Measurements from ENCODE around the gene DCLRE1C. TPM values are rescaled to one million over a fixed set of nuclear protein-coding genes. Genes with fewer than 3 reads are reported as not detected.
A peak's percentile ranks its signal among the peaks of the same experiment; 100 is the strongest.
"Not testable (repeated sequence)": the region's sequence is repeated elsewhere in the genome, so short reads cannot be mapped to it uniquely, and the experiment has no call there.

DCLRE1C gene
- total RNA-seq, 1 donor from 2014 or later, result 7.5 TPM

DNA sequence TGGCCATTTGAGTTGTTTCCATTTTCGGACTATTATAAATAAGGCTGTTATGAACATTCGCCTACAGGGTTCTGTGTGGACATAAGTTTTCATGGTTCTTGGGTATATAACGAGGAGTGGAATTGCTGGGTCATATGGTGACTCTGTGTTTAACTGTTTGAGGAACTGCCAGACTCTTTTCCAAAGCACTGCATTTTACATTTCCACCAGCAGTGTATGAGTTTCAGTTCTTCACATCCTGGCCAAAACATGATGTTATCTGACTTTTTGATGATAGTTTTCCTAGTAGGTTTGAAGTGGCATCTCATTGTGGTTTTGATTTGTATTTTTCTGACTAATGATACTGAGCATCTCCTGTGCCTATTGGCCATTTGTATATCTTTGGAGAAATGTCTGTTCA is 69.8 kb downstream of the DCLRE1C start:
- no peak for DNase-seq (ENCODE audit: low read depth, low spot score)

DNA sequence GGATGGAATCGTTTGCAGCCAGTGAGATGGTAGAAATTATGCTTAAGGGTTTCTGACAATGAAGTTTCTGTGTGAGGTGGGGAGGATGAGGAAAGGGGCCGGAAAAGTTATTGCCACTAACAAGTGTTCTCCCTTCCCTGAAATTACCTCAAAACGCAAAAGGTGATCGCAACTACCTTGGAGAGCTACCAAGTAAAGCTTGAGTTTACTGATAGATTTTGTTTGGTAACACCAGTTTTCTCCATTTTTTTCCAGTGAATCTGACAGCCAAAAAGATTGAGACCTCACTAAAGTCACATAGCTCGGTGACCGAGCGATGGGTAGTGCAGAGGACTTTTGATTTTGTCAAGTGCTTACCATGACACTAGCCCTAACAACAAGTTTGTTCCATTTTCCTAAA is 73.7 kb downstream of the DCLRE1C start:
- DNase-seq (ENCODE audit: low read depth, low spot score), result no peak

DNA sequence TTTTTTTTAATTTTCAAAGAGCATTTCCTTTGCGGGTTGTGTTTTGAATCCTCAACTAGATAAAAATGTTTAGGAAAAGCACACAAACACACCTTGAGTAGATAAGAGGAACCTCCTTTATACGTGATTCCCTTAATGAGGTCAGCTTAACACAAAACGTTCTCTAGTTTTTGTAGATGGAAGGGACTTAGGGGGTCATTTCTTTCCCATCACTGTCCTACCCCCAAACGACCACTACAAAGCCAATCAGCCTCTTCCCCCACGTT is 74.0 kb downstream of the DCLRE1C start:
- DNase-seq (ENCODE audit: low read depth, low spot score), result no peak

DNA sequence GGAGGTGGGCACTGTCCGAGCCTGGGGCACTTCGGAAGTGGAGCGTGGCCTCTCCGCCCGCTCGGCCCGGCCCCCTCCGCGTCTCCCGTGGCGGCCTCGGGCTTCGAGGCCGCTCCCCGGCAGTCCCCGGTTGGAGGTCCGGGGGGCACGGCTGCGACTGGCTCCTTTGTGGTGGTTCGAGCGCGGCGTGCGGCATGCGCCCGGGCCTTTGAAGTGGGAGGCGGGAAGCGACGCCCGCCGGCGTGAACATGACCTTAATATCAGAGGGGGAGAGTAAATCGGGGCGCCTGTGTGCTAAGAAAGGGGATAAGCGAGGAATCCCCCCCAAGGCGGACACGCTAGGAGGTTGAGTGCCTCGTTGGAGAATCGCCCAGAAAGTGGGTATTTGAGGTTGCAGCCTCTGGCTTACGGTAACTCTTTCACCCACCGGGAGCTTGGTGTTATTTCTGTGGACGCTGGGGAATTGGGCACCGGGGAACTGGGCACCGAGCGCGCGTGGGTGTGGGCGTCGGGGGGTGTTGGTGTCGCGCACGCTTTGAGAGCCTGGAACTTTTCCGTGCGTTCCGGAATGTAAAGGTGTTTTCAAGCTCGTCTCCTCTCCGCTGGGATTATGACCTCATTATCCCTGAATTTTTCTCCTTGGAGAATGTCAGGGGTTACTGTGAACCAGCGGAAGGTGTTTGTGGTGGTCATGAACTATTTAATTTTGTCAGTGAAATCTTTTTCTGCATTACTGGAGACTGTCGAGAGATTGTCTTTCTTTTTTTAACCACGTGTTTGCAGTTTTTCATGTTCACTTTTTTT is 74.6 kb downstream of the DCLRE1C start:
- no peak for DNase-seq (ENCODE audit: low read depth, low spot score)

DNA sequence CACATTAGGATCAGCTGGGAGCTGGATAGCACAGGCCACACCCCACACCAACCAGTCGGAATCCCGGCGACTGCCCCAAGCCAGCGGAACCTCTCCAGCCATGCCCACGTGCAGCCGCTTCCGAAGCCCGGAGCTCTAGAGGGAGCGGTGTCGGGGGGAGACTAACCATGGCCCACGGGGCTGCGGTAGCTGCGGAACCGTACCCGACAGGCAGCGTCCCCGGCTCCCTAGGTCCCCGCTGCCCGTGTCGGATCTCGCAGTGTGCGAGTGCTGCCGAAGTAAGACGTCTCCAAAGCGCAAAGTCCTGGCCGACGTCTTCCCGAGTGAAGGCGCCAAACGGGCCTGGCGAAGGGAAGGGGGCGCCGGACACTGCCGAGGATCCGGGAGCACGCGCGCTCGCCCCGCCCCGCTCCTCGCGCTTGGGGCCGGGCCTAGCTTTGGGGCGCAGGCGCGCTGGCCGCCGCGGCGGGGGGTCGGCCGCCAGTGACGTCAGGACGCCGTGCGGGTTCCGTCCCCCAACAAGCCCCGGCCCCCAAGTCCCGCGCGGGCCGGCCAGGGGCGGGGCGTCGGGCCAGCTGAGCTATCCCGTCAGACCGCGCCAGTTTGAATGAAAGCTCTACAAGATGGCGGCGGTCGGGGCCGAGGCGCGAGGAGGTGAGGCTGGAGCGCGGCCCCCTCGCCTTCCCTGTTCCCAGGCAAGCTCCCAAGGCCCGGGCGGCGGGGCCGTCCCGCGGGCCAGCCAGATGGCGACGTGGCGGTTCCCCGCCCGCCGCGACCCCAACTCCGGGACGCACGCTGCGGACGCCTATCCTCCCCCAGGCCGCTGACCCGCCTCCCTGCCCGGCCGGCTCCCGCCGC is 75.4 kb downstream of the DCLRE1C start, which contains the start of gene SUV39H2:
Gene SUV39H2 (plus strand): TSS at position 601 of the 858 bp plus-strand sequence. CDS start 23 bp downstream, at position 624.
- DNase-seq (ENCODE audit: low read depth, low spot score), result peak; percentile 86

DNA sequence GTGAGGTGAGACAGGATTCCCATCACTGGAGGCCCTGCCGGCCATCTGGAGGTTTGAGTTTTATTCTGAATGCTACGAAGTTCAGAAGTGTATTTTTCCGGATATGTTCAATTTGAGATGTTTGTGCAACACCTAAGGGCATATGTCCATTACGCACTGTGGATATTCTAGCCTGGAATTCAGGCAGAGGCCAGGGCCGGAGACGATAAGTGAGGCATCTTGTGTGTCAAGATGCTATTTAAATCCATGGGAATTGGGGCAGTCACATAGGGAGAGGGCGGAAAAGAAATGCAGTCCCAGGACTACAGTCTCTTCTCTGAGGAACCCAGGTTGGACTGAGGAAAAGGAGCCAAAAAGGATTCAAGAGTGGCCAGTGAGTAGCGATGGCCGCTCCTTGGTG is 77.1 kb downstream of the DCLRE1C start:
- no peak for DNase-seq (ENCODE audit: low read depth, low spot score)

DNA sequence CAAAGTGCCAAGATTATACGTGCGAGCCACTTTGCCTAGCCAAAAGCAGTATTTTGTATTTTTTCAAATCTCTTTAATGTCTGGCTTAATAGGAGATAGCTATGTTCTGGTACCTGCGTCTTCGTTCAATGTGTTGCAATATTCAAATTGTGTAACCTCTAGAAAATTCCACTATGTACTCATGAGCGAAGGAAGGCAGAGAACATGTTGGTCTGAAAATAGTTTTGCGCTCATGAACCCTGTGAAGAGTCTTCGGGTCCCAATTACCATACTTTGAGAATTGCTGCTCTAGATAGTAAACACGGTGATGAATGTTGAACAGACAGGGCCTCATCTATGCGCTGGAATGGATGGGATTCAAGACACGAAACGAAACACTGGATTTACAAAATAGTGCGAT is 78.0 kb downstream of the DCLRE1C start:
- no peak for DNase-seq (ENCODE audit: low read depth, low spot score)

DNA sequence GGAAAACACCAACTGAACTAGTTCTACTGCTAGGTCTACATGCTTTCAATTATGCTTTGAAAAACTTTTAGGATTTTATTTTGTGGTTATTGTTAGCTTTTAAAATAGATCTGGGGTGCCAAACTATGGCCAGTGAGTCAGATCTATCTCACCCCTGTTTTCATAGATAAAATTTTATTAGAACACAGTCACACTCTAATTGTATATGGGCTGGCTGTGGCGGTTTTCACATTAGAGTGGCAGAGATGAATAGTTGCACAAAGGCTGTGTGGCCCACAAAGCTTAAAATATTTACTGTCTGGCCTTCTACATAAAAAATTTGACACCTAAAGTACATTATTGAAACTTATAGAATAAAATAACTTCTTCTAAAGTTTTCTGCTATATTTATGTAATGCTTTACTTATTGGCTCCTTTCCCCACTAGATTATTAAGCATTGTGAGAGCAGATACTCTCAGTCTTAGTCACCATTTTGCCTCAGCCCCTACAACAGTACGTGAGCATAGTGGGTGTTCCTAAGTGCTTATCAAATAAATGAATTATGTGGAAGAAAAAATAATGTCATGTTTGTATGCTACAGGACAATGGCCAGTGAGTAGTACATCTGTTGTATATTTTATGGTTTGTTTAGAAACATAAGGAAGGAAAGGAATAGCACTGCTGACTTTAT is 80.7 kb downstream of the DCLRE1C start:
- DNase-seq (ENCODE audit: low read depth, low spot score), result no peak

DNA sequence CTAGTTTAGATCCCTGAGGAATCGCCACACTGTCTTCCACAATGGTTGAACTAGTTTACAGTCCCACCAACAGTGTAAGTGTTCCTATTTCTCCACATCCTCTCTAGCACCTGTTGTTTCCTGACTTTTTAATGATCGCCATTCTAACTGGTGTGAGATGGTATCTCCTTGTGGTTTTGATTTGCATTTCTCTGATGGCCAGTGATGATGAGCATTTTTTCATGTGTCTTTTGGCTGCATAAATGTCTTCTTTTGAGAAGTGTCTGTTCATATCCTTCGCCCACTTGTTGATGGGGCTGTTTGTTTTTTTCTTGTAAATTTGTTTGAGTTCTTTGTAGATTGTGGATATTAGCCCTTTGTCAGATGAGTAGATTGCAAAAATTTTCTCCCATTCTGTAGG is 89.0 kb downstream of the DCLRE1C start:
- not testable (repeated sequence) for DNase-seq (ENCODE audit: low read depth, low spot score)

DNA sequence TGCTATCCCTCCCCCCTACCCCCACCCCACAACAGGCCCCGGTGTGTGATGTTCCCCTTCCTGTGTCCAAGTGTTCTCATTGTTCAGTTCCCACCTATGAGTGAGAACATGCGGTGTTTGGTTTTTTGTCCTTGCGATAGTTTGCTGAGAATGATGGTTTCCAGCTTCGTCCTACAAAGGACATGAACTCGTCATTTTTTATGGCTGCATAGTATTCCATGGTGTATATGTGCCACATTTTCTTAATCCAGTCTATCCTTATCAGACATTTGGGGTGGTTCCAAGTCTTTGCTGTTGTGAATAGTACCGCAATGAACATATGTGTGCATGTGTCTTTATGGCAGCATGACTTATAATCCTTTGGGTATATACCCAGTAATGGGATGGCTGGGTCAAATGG is 89.4 kb downstream of the DCLRE1C start:
- DNase-seq (ENCODE audit: low read depth, low spot score), result not testable (repeated sequence)

DNA sequence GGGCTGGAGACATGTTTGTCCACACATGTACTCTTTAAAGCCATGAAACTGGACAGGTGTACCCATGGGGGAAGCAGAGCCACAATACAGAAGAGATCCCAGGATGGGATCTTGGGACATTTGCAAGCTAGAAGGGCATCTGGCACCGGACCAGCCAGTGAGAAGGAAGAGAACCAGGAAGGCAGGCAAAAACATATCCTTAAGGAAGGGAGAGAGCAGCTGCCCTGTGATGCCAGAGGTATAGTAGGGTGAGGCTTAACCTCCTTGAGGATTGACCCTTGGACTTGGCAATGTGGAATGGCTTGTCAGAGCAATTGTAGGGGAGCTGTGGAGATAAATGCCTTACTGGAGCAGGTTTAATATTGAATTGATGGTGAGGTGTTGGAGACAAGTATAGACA is 93.1 kb downstream of the DCLRE1C start:
- DNase-seq (ENCODE audit: low read depth, low spot score), result no peak

DNA sequence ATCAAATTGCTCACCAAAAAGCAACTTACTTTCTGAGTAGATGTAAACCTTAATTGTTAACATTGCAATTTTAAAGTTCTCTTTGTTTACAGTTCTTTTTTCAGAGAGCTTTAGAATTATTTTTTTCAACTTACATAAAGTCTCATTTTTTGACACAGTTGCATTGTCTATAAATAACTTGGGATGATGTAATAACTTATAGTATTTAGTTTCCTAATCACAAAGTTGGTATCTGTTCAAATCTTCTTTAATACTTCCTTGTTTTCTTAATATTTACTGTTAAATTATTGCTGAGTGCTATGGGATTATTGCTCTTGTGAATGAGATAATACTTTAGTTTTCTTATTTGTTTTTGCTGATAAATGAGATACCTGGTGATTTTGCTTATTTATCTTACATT is 94.1 kb downstream of the DCLRE1C start:
- no peak for DNase-seq (ENCODE audit: low read depth, low spot score)

DNA sequence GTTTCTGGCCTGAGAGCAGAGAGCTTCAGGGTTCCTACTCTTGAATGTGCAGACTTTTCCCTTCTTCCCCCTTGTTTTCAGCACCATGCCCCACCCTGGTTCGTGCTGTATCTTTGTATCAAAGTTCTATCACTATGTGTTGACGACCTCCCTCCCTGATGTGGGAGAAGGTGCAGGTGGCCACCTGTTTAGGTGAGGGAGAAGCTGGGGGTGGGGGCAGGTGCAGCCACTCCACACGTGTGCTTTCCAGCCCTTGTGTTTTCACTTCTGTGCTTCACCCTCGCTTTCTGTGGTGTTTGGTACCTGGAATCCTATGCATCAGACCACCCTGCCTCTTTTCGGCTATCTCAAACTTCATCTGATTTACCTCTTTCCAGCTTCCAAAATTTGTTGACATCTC is 94.9 kb downstream of the DCLRE1C start:
- no peak for DNase-seq (ENCODE audit: low read depth, low spot score)

DNA sequence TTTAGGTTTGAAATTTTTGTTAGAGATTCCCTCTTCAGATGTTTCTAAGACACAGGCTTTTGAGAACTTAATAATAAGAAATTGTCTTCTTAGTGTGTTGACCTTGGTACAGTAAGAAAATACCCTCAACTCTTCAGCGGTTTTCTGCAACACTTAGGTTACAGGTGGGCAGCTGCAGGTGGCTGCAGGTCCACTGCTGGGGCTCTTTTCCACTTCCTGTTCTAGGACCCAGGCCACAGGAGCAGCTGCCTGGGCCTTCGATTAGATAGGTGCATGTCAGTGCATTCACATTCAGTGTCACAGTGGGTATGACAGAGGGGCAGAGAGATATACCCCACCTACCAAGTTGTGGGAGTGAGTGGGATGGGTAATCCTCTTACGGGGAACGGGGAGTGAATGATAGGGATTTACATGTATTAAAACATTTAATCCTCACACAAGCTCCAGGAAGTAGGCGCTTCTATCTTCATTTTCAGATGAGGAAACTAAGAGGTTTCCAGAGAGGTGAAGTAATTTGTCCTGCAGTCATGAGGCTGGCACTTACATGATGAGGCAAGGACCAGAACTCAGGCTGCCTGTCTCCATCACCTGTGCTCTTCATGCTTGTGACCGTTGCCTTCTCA is 95.4 kb downstream of the DCLRE1C start:
- no peak for DNase-seq (ENCODE audit: low read depth, low spot score)

DNA sequence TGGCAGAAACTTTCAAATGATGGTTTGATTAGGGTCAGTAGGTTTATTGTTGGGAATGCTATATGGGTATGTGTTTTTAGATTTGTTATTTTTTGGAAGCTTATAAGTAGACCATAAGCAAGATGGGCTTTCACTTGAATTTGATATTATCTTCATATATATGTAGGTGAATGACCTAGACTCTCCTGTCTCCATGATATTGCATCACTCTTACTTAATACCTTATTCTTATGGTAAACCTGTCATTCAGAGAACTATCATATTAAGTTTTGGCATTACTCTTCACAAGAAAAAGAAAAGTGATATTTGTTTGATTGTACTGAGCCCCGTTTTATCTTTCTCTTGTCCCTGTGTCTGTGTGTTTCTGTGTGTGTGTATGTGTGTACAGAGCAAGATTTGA is 98.4 kb downstream of the DCLRE1C start:
- no peak for DNase-seq (ENCODE audit: low read depth, low spot score)

DNA sequence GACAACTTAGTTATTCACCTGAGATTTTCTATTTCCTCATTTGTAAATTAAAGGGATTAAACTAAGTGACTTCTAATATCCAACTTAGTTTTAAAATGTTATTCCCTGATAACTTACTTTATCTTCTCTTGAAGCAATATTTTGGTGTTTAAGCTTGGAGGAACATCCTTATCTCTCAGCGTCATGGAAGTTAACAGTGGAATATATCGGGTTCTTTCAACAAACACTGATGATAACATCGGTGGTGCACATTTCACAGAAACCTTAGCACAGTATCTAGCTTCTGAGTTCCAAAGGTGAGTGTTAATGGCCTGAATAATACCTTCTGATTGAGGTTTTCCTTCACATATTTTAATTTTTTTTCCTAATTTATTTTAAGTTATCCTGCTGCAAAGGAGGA is 101.7 kb downstream of the DCLRE1C start:
- DNase-seq (ENCODE audit: low read depth, low spot score), result no peak

Other genes starting within 250 kb of the DCLRE1C start
- gene FAM107B, start 179.2 kb downstream of the DCLRE1C start, total RNA-seq, result 117 and 174 TPM in 2 replicates
- gene CDNF, start 116.1 kb downstream of the DCLRE1C start, total RNA-seq, result 0.11 and 0.79 TPM in 2 replicates
- 16.2 and 17.1 TPM in 2 replicates for gene HSPA14, start 115.8 kb downstream of the DCLRE1C start, total RNA-seq
- 22.3 and 27.9 TPM in 2 replicates for gene MSANTD7, start 115.8 kb downstream of the DCLRE1C start, total RNA-seq
- 13.9 and 37.7 TPM in 2 replicates for gene SUV39H2, start 75.2 kb downstream of the DCLRE1C start, total RNA-seq
- 0.32 TPM in 1 of 2 replicates, not detected in the other for gene MEIG1, start 5.3 kb upstream of the DCLRE1C start, total RNA-seq
- 0.14 TPM in 1 of 2 replicates, not detected in the other for gene OLAH, start 89.8 kb upstream of the DCLRE1C start, total RNA-seq
- gene ACBD7, start 134.7 kb upstream of the DCLRE1C start, total RNA-seq, result 2.6 and 3.1 TPM in 2 replicates
- gene RPP38, start 143.3 kb upstream of the DCLRE1C start, total RNA-seq, result 10.4 and 13.2 TPM in 2 replicates
- gene NMT2, start 214.6 kb upstream of the DCLRE1C start, total RNA-seq, result 55.7 and 62.2 TPM in 2 replicates